GM19468 (cell line): ENCODE data around the gene NUP93.
"Not testable (repeated sequence)": the region's sequence is repeated elsewhere in the genome, so short reads cannot be mapped to it uniquely, and the experiment has no call there.

ENCODE experiments used
- ATAC-seq: cut with Tn5 transposase; IDR thresholded peaks from one replicate; pipeline ENCODE4 v1.9.1; 2021; ENCODE audit warnings: mild to moderate bottlenecking, moderate library complexity, moderate number of reproducible peaks; ENCODE audit not compliant: unreplicated experiment; ENCODE audit errors: extremely low read depth

Gene NUP93

GRCh38 chr16:56739378-56739777 is 9.4 kb downstream of the NUP93 start:
- not testable (repeated sequence) for ATAC-seq

GRCh38 chr16:56741399-56741798 is 11.5 kb downstream of the NUP93 start:
- ATAC-seq: no peak

GRCh38 chr16:56742030-56742984 is 12.4 kb downstream of the NUP93 start:
- no peak for ATAC-seq

GRCh38 chr16:56743840-56744239 is 13.9 kb downstream of the NUP93 start:
- ATAC-seq: no peak

- no peak for ATAC-seq
Measured at GRCh38 chr16:56744996-56745640, 15.2 kb downstream of the NUP93 start.

- ATAC-seq: no peak
Measured at GRCh38 chr16:56747486-56748045, 17.6 kb downstream of the NUP93 start.

- no peak for ATAC-seq
Measured at GRCh38 chr16:56748191-56748590, 18.3 kb downstream of the NUP93 start.

- no peak for ATAC-seq
Measured at GRCh38 chr16:56748826-56749225, 18.9 kb downstream of the NUP93 start.

GRCh38 chr16:56749672-56750491 is 20.0 kb downstream of the NUP93 start:
- no peak for ATAC-seq

- no peak for ATAC-seq
Measured at GRCh38 chr16:56753410-56753809, 23.5 kb downstream of the NUP93 start.

- no peak for ATAC-seq
Measured at GRCh38 chr16:56755038-56755437, 25.1 kb downstream of the NUP93 start.

GRCh38 chr16:56758432-56758831 is 28.5 kb downstream of the NUP93 start:
- no peak for ATAC-seq

GRCh38 chr16:56758930-56759329 is 29.0 kb downstream of the NUP93 start:
- no peak for ATAC-seq

- ATAC-seq: no peak
Measured at GRCh38 chr16:56763291-56763916, 33.5 kb downstream of the NUP93 start.

- no peak for ATAC-seq
Measured at GRCh38 chr16:56764835-56765234, 34.9 kb downstream of the NUP93 start.

- no peak for ATAC-seq
Measured at GRCh38 chr16:56765949-56766348, 36.0 kb downstream of the NUP93 start.

GRCh38 chr16:56767024-56767423 is 37.1 kb downstream of the NUP93 start:
- ATAC-seq: no peak

GRCh38 chr16:56769677-56770076 is 39.7 kb downstream of the NUP93 start:
- ATAC-seq: no peak

GRCh38 chr16:56771558-56772279 is 41.8 kb downstream of the NUP93 start:
- no peak for ATAC-seq
